Body of pancreas (tissue), 4 donors: ENCODE data around the gene RAP1A. TPM values are rescaled to one million over a fixed set of nuclear protein-coding genes. Genes with fewer than 3 reads are reported as not detected.

Experiments
- ATAC-seq: fragments of 150-250 bp; one replicate; pipeline ENCODE4 v1.9.1; 2016
- DNase-seq, 4 donors: peaks; one replicate each; pipeline ENCODE4 v3.0.0-alpha.2; 2019
- H3K27ac ChIP-seq, 4 donors: fragments of 200-600 bp; sonication (generic); 1 replicate in 3 of 4; 2 replicates in 1 of 4; pipeline versions ENCODE4 v1.5.1 to v1.6.1; 2016 to 2019; ENCODE audit warnings: mild to moderate bottlenecking in 1 of 4, mixed read lengths in 1 of 4, moderate library complexity in 1 of 4
- H3K27me3 ChIP-seq, 2 donors: fragments of 200-600 bp; sonication (generic); one replicate each; pipeline ENCODE4 v1.6.0; 2016; ENCODE audit warnings: mild to moderate bottlenecking in 1 of 2
- H3K36me3 ChIP-seq, 2 donors: fragments of 200-600 bp; sonication (generic); replicated peaks in 1 of 2; 2 replicates each; pipeline ENCODE4 v1.5.1; 2016; ENCODE audit warnings: low read depth in 2 of 2; ENCODE audit not compliant: insufficient read depth in 1 of 2
- H3K4me1 ChIP-seq: fragments of 200-600 bp; sonication (generic); one replicate; pipeline ENCODE4 v1.6.0; 2016
- H3K4me3 ChIP-seq, 2 donors: fragments of 200-600 bp; sonication (generic); 1 replicate in 1 of 2; 2 replicates in 1 of 2; pipeline ENCODE4 v1.5.1; 2016 to 2019
- H3K9me3 ChIP-seq, 3 donors: fragments of 200-600 bp; sonication (generic); 1 replicate in 2 of 3; 2 replicates in 1 of 3; pipeline ENCODE4 v1.5.1; 2016
- CTCF ChIP-seq, 7 experiments: fragments of 450-650 bp in 4 of 7; fragments of 200-600 bp in 3 of 7; sonication (generic) in 3 of 7; IDR thresholded peaks; one replicate each; pipeline ENCODE4 v1.5.1; 2016 to 2019; ENCODE audit warnings: antibody characterized with exemption in 7 of 7
- POLR2A ChIP-seq, 3 donors: fragments of 450-650 bp; IDR thresholded peaks; one replicate each; pipeline ENCODE4 v1.6.1; 2016; ENCODE audit warnings: antibody characterized with exemption in 3 of 3, mild to moderate bottlenecking in 2 of 3
- WGBS, 2 donors: methylation state at CpG; one replicate each; pipeline ENCODE4 v1.1.5; 2017; 5-methylcytosine and 5-hydroxymethylcytosine counted together
- intact Hi-C: fragments of 100-400 bp; cut with DNase I; formaldehyde crosslinking; loops from one replicate; pipeline ENCODE4 v1.15.1; 2023
- total RNA-seq, 2 donors: library from RNA; depleted of rRNA; stranded (reverse); fragments of >200 nt; gene quantifications; one replicate each; pipeline ENCODE4 v1.1.0, GENCODE V29; 2016

Gene RAP1A
- total RNA-seq, 2 donors from 2014 or later: 16.2 to 16.6 TPM

- no peak for DNase-seq
- intact Hi-C loops: no loop called here
- Histone ChIP-seq H3K36me3 (no peaks in the 10 kb centered on the region), H3K27me3 (no peaks in the 10 kb centered on the region), H3K4me3 (no peak overlapping the region), H3K27ac (no peak overlapping the region), H3K4me1 (peaks cover 15% of the 10 kb centered on the region), H3K9me3 (no peaks in the 10 kb centered on the region)
- WGBS, 2 donors: 92 to 97% methylated on average over 1 of the region's 1 CpG
- ATAC-seq: no peak
- TF ChIP-seq POLR2A (IDR thresholded peaks at IDR 0.05): no peak
- TF ChIP-seq CTCF (IDR thresholded peaks at IDR 0.05): no peak
Observed at GRCh38 chr1:111595807-111596206, 23.8 kb upstream of the RAP1A start.

- intact Hi-C loops: no loop called here
- TF ChIP-seq POLR2A (IDR thresholded peaks at IDR 0.05): no peak
- TF ChIP-seq CTCF (IDR thresholded peaks at IDR 0.05): no peak
- Histone ChIP-seq H3K27me3 (no peaks in the 10 kb centered on the region), H3K36me3 (no peaks in the 10 kb centered on the region), H3K4me3 (no peak overlapping the region), H3K9me3 (no peaks in the 10 kb centered on the region), H3K27ac (no peak overlapping the region), H3K4me1 (peaks cover 15% of the 10 kb centered on the region)
- ATAC-seq (no peak), DNase-seq (no peak)
- 86 to 89% methylated on average over 1 of the region's 1 CpG for WGBS, 2 donors
Observed at GRCh38 chr1:111596499-111596898, 23.1 kb upstream of the RAP1A start.

GRCh38 chr1:111597426-111597825 lies 22.2 kb upstream of the RAP1A start:
- no peaks in the 10 kb centered on the region for H3K27me3 ChIP-seq
- ATAC-seq (no peak), DNase-seq (no peak)
- no peaks in the 10 kb centered on the region for H3K36me3 ChIP-seq
- TF ChIP-seq CTCF (IDR thresholded peaks at IDR 0.05) (no peak), POLR2A (IDR thresholded peaks at IDR 0.05) (no peak)
- H3K4me1 ChIP-seq: peaks cover 11% of the 10 kb centered on the region
- no peak overlapping the region for H3K4me3 ChIP-seq
- no peak overlapping the region for H3K27ac ChIP-seq
- no peaks in the 10 kb centered on the region for H3K9me3 ChIP-seq
- WGBS, 2 donors: 73 to 78% methylated on average over 5 of the region's 5 CpGs
- intact Hi-C loops: no loop called here

GRCh38 chr1:111598544-111598943 lies 21.0 kb upstream of the RAP1A start:
- ATAC-seq (no peak), DNase-seq (no peak)
- H3K36me3 ChIP-seq: no peaks in the 10 kb centered on the region
- no peak overlapping the region for H3K4me3 ChIP-seq
- peaks cover under 1% of the 10 kb centered on the region for H3K4me1 ChIP-seq
- no peak overlapping the region for H3K27ac ChIP-seq
- no peaks in the 10 kb centered on the region for H3K9me3 ChIP-seq
- TF ChIP-seq POLR2A (IDR thresholded peaks at IDR 0.05) (no peak), CTCF (IDR thresholded peaks at IDR 0.05) (no peak)
- intact Hi-C loops: no loop called here
- no peaks in the 10 kb centered on the region for H3K27me3 ChIP-seq
- WGBS, 2 donors: 89 to 91% methylated on average over 6 of the region's 6 CpGs

- Histone ChIP-seq H3K27me3 (no peaks in the 10 kb centered on the region), H3K36me3 (no peaks in the 10 kb centered on the region), H3K4me1 (no peaks in the 10 kb centered on the region), H3K27ac (no peak overlapping the region), H3K4me3 (no peak overlapping the region), H3K9me3 (no peaks in the 10 kb centered on the region)
- DNase-seq (no peak), ATAC-seq (no peak)
- TF ChIP-seq CTCF (IDR thresholded peaks at IDR 0.05) (no peak), POLR2A (IDR thresholded peaks at IDR 0.05) (no peak)
- intact Hi-C loops: no loop called here
- WGBS, 2 donors: 78 to 79% methylated on average over 10 of the region's 10 CpGs
Observed at GRCh38 chr1:111599781-111600693, 19.6 kb upstream of the RAP1A start.
